KOPT-K1 (cell line): ENCODE results near the gene ATF7.

ENCODE experiments used
- H3K27ac ChIP-seq: fragments of 200-600 bp; sonication (generic); 2 replicates; pipeline ENCODE4 v1.5.1; 2016; ENCODE audit warnings: antibody characterized with exemption, mild to moderate bottlenecking, low read depth, low read length; ENCODE audit not compliant: poor library complexity, severe bottlenecking
- H3K36me3 ChIP-seq: fragments of 200-600 bp; sonication (generic); 2 replicates; pipeline ENCODE4 v1.5.1; 2017; ENCODE audit warnings: antibody characterized with exemption, mild to moderate bottlenecking, low read length, moderate library complexity; ENCODE audit not compliant: insufficient read depth
- H3K9me3 ChIP-seq: fragments of 200-600 bp; sonication (generic); 2 replicates; pipeline ENCODE4 v1.5.1; 2017; ENCODE audit warnings: antibody characterized with exemption, low read length, mild to moderate bottlenecking; ENCODE audit not compliant: insufficient read depth, poor library complexity, severe bottlenecking

The ATF7 gene

DNA sequence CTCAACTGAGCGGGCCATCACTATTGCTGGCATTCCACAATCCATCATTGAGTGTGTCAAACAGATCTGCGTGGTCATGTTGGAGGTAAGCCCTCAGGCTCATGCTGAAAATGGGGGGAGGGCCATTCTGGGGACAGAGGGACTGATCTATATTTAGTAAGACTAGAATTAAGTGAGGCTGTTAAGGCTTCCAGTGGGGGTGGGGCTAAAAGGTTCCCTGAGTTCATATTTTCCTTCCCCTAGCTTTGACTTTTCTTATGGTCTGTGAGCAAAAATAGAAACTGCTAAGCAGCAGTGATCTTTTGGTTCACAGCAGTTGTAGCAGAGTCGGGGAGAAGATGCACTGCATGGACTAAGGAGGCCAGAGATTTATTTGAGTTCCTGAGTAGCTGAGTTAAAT, 165.1 kb downstream of the ATF7 start:
- H3K27ac ChIP-seq: no peak overlapping the region
- H3K9me3 ChIP-seq: no peaks in the 10 kb centered on the region
- H3K36me3 ChIP-seq: peaks cover 100% of the 10 kb centered on the region

DNA sequence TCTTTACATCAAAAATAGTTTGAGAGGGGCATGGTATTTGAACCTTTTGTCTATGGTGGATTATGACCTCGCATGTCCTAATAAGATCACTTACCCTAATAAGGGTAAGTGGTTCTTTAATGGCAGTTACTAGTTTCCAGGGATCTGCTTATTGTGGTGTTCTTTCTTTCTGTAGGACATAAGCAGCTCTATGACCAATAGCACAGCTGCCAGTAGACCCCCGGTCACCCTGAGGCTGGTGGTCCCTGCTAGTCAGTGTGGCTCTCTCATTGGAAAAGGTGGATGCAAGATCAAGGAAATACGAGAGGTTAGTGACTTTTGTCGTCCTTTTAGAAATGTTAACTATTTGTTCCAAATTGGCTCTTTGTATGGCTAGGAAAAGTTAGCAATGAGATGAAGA, 167.1 kb downstream of the ATF7 start:
- Histone ChIP-seq H3K9me3 (no peaks in the 10 kb centered on the region), H3K27ac (no peak overlapping the region), H3K36me3 (peaks cover 100% of the 10 kb centered on the region)
